Stomach (tissue), 4 donors: ENCODE data around the gene HMGN3.

Source experiments
- CTCF ChIP-seq, 7 experiments: fragments of 450-650 bp in 4 of 7; fragments of 200-600 bp in 3 of 7; sonication (generic) in 3 of 7; IDR thresholded peaks; one replicate each; pipeline ENCODE4 v1.5.1; 2016 to 2019; ENCODE audit warnings: antibody characterized with exemption in 7 of 7, control low read depth in 2 of 7, mild to moderate bottlenecking in 1 of 7
- POLR2A ChIP-seq, 4 donors: fragments of 450-650 bp; IDR thresholded peaks; one replicate each; pipeline ENCODE4 v1.6.1; 2016; ENCODE audit warnings: antibody characterized with exemption in 4 of 4, control low read depth in 2 of 4, mild to moderate bottlenecking in 1 of 4, moderate library complexity in 1 of 4
- POLR2AphosphoS5 ChIP-seq, 3 donors: sonication (generic); formaldehyde crosslinking; IDR thresholded peaks; one replicate each; pipeline ENCODE4 v1.6.1; 2016; ENCODE audit warnings: antibody characterized with exemption in 3 of 3

DNA sequence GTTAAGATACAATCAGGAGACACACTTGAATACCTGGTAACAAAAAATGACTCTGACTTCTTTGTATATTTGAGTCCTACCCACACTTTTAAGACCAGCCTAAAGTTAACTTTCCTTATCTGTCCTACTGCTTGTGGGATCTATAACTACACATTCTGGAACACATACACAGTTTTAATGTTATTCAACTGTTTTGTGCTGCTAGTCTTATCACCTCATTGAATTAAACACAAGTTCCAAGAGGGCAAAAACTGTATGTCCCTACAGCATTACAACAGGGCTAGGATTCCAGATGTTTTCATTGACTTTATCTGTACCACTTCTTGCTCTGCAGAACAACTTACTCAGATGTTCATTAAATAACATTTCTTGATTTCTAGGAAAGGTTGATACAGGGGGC lies 2.8 kb downstream of the HMGN3 start:
- no peak for TF ChIP-seq POLR2A (IDR thresholded peaks at IDR 0.05)
- no peak for TF ChIP-seq CTCF (IDR thresholded peaks at IDR 0.05)
- no peak for TF ChIP-seq POLR2AphosphoS5 (IDR thresholded peaks at IDR 0.05)
